ENCODE measurements around the gene DENND5B.

Gene DENND5B

DNA sequence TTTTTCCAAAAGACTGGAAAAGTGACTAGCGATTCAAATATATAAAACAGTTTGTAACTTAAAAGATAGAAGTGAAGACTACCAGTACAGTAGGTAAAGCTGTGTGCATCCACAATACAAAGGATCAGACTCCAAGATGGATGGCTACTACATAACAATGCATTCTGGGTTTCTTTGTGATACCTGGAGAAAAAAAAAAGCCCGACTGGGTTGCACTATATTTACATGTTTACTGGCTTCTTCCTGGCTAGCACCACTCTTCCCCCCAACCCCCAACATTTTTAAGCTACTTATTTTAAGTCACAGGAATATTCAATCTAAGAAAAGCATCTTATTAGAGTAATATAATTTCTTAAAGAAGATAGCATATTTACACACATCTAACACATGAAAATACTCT is 203.9 kb downstream of the DENND5B start:
- H3K4me3 ChIP-seq (ENCODE audit: low read depth, low read length), result no peak overlapping the region
- H3K27ac ChIP-seq (ENCODE audit: extremely low read depth, low read depth, low read length), result no peak overlapping the region
- CTCF ChIA-PET, result interaction anchor here (0.6 kb wide), 1 partner anchor 394 kb away, joined by 3 read pairs; no protein-coding TSS in a partner anchor
- POLR2A ChIA-PET, result no interaction called here
- peaks cover 3 to 20% of the 10 kb centered on the region in 2 experiments; a peak in 2 of 3 replicates for H3K36me3 ChIP-seq (ENCODE audit: control insufficient read depth in 2 of 2, insufficient read depth in 1 of 2, low read length in 2 of 2)
- H3K4me1 ChIP-seq (ENCODE audit: control insufficient read depth, insufficient read depth, low read length), result no peaks in the 10 kb centered on the region
- H3K9me3 ChIP-seq (ENCODE audit: control insufficient read depth, insufficient read depth, low read depth, low read length), result no peaks in the 10 kb centered on the region; the same call in 1 of the 2 replicates
- TF ChIP-seq ZNF169 (tag by site-specific recombination; IDR thresholded peaks at IDR 0.05) (no peak), ZNF501 (tag by site-specific recombination; IDR thresholded peaks at IDR 0.05) (no peak), OSR2 (tag by site-specific recombination; IDR thresholded peaks at IDR 0.05) (no peak), ZNF157 (tag by site-specific recombination; IDR thresholded peaks at IDR 0.05) (no peak), ZNF560 (tag by site-specific recombination; IDR thresholded peaks at IDR 0.05; ENCODE audit: borderline replicate concordance) (no peak), PRDM1 (tag by site-specific recombination; IDR thresholded peaks at IDR 0.05) (no peak), ZNF677 (tag by site-specific recombination; IDR thresholded peaks at IDR 0.05) (no peak), OVOL3 (tag by site-specific recombination; IDR thresholded peaks at IDR 0.05) (no peak), SETDB1 (IDR thresholded peaks at IDR 0.05; ENCODE audit: insufficient read length, low read length) (no peak), ZNF621 (tag by site-specific recombination; IDR thresholded peaks at IDR 0.05) (no peak), ZNF600 (tag by site-specific recombination; IDR thresholded peaks at IDR 0.05) (no peak), ZNF510 (tag by site-specific recombination; IDR thresholded peaks at IDR 0.05; ENCODE audit: insufficient replicate concordance) (no peak), ZNF654 (tag by site-specific recombination; IDR thresholded peaks at IDR 0.05; ENCODE audit: low read depth) (no peak), ZNF830 (tag by site-specific recombination; IDR thresholded peaks at IDR 0.05; ENCODE audit: low read depth) (no peak), ZNF558 (tag by site-specific recombination; IDR thresholded peaks at IDR 0.05) (no peak)
- TF ChIP-seq, protein P1, sequence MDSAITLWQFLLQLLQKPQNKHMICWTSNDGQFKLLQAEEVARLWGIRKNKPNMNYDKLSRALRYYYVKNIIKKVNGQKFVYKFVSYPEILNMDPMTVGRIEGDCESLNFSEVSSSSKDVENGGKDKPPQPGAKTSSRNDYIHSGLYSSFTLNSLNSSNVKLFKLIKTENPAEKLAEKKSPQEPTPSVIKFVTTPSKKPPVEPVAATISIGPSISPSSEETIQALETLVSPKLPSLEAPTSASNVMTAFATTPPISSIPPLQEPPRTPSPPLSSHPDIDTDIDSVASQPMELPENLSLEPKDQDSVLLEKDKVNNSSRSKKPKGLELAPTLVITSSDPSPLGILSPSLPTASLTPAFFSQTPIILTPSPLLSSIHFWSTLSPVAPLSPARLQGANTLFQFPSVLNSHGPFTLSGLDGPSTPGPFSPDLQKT (IDR thresholded peaks at IDR 0.05; ENCODE audit: borderline replicate concordance, low read depth, low read length), result no peak
- TF ChIP-seq, protein P2, sequence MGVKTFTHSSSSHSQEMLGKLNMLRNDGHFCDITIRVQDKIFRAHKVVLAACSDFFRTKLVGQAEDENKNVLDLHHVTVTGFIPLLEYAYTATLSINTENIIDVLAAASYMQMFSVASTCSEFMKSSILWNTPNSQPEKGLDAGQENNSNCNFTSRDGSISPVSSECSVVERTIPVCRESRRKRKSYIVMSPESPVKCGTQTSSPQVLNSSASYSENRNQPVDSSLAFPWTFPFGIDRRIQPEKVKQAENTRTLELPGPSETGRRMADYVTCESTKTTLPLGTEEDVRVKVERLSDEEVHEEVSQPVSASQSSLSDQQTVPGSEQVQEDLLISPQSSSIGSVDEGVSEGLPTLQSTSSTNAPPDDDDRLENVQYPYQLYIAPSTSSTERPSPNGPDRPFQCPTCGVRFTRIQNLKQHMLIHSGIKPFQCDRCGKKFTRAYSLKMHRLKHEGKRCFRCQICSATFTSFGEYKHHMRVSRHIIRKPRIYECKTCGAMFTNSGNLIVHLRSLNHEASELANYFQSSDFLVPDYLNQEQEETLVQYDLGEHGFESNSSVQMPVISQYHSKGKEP (tag by site-specific recombination; IDR thresholded peaks at IDR 0.05), result no peak
- TF ChIP-seq, protein P3, sequence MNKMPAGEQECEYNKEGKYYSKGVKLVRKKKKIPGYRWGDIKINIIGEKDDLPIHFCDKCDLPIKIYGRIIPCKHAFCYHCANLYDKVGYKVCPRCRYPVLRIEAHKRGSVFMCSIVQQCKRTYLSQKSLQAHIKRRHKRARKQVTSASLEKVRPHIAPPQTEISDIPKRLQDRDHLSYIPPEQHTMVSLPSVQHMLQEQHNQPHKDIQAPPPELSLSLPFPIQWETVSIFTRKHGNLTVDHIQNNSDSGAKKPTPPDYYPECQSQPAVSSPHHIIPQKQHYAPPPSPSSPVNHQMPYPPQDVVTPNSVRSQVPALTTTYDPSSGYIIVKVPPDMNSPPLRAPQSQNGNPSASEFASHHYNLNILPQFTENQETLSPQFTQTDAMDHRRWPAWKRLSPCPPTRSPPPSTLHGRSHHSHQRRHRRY (tag by site-specific recombination; IDR thresholded peaks at IDR 0.05), result no peak

DNA sequence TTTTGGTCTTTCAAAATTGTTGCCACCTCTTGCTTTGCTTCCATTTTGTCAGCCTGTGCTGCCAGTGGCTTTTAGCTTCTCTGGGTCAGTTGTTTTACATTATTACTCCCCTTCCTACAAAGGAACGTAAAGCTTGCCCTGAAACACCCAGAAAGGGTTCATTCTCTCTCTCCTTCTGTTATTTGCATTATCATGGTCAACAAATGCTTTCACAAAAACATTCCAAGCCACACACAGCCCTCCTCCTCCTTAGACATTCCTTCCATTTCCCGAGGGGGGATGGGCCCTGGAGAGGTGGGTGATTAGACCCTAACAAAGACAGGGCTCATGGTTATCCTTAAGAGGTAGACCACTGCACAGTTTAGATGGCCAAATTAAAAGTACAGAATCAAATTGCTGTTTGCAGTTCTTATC is 204.6 kb downstream of the DENND5B start:
- CTCF ChIA-PET, result interaction anchor here (0.7 kb wide), 1 partner anchor 266 kb away, joined by 3 read pairs; no protein-coding TSS in a partner anchor
- H3K36me3 ChIP-seq (ENCODE audit: control insufficient read depth in 2 of 2, insufficient read depth in 1 of 2, low read length in 2 of 2), result peaks cover 3 to 20% of the 10 kb centered on the region in 2 experiments; a peak in 2 of 3 replicates
- no peak overlapping the region for H3K27ac ChIP-seq (ENCODE audit: extremely low read depth, low read depth, low read length)
- H3K9me3 ChIP-seq (ENCODE audit: control insufficient read depth, insufficient read depth, low read depth, low read length), result no peaks in the 10 kb centered on the region; the same call in 1 of the 2 replicates
- no peak overlapping the region for H3K4me3 ChIP-seq (ENCODE audit: low read depth, low read length)
- POLR2A ChIA-PET, result no interaction called here
- H3K4me1 ChIP-seq (ENCODE audit: control insufficient read depth, insufficient read depth, low read length), result no peaks in the 10 kb centered on the region
- no peak for TF ChIP-seq KLF16 (tag by site-specific recombination; IDR thresholded peaks at IDR 0.05)
- TF ChIP-seq, protein P4, sequence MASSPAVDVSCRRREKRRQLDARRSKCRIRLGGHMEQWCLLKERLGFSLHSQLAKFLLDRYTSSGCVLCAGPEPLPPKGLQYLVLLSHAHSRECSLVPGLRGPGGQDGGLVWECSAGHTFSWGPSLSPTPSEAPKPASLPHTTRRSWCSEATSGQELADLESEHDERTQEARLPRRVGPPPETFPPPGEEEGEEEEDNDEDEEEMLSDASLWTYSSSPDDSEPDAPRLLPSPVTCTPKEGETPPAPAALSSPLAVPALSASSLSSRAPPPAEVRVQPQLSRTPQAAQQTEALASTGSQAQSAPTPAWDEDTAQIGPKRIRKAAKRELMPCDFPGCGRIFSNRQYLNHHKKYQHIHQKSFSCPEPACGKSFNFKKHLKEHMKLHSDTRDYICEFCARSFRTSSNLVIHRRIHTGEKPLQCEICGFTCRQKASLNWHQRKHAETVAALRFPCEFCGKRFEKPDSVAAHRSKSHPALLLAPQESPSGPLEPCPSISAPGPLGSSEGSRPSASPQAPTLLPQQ (tag by site-specific recombination; IDR thresholded peaks at IDR 0.05), result no peak
- TF ChIP-seq ZNF561 (tag by site-specific recombination; IDR thresholded peaks at IDR 0.05; ENCODE audit: borderline replicate concordance), result no peak
- TF ChIP-seq SCRT1 (tag by site-specific recombination; IDR thresholded peaks at IDR 0.05; ENCODE audit: borderline replicate concordance), result no peak
- TF ChIP-seq ZNF585B (tag by site-specific recombination; IDR thresholded peaks at IDR 0.05), result no peak
- TF ChIP-seq, protein P5, sequence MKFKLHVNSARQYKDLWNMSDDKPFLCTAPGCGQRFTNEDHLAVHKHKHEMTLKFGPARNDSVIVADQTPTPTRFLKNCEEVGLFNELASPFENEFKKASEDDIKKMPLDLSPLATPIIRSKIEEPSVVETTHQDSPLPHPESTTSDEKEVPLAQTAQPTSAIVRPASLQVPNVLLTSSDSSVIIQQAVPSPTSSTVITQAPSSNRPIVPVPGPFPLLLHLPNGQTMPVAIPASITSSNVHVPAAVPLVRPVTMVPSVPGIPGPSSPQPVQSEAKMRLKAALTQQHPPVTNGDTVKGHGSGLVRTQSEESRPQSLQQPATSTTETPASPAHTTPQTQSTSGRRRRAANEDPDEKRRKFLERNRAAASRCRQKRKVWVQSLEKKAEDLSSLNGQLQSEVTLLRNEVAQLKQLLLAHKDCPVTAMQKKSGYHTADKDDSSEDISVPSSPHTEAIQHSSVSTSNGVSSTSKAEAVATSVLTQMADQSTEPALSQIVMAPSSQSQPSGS (tag by site-specific recombination; IDR thresholded peaks at IDR 0.05; ENCODE audit: low read depth), result no peak
- no peak for TF ChIP-seq ZBTB8A (tag by site-specific recombination; IDR thresholded peaks at IDR 0.05)
- TF ChIP-seq, protein P6, sequence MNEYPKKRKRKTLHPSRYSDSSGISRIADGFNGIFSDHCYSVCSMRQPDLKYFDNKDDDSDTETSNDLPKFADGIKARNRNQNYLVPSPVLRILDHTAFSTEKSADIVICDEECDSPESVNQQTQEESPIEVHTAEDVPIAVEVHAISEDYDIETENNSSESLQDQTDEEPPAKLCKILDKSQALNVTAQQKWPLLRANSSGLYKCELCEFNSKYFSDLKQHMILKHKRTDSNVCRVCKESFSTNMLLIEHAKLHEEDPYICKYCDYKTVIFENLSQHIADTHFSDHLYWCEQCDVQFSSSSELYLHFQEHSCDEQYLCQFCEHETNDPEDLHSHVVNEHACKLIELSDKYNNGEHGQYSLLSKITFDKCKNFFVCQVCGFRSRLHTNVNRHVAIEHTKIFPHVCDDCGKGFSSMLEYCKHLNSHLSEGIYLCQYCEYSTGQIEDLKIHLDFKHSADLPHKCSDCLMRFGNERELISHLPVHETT (tag by site-specific recombination; IDR thresholded peaks at IDR 0.05), result no peak
- no peak for TF ChIP-seq ZNF354C (tag by site-specific recombination; IDR thresholded peaks at IDR 0.05; ENCODE audit: borderline replicate concordance, low read depth)
- no peak for TF ChIP-seq ZNF202 (tag by site-specific recombination; IDR thresholded peaks at IDR 0.05; ENCODE audit: borderline replicate concordance)

Measured in HEK293 (cell line).